ENCODE results near the gene ENOPH1.

DNA sequence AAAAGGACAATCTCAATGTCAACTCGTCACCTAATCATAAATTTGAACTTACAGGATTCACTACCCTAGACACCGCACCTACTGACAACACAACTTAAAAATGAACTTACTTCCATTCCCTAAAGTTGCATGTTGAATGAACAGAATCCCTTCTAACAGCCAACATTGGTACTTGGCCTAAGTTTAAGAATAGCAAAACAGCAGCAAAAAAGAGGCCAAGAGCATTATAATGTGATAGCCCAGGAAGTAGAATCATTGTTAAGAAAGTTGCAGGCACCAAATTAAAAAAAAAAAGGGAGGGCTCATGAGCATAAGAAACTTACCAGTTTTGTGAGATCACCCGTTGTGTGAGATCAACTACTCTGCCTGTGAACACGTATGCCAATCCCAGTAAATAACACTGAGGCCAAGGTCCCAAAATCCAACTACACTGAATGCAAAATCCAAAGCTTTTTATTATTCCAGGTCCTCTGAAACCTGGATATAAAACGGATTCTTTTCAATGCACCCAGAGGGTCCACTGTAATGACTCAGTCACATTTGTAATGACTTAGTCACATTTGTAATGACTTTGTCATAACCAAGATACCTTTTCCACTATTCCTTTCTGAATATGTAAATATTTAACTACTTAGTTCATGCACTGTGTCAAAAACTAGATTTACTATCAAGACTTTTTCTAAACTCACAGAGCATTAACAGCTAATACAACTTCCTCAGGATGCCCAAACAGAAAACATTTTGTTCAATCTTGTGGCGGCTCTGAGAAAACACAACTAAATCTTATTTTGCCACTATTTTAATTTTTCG is 6.9 kb upstream of the ENOPH1 start:
- TF ChIP-seq, protein P1, sequence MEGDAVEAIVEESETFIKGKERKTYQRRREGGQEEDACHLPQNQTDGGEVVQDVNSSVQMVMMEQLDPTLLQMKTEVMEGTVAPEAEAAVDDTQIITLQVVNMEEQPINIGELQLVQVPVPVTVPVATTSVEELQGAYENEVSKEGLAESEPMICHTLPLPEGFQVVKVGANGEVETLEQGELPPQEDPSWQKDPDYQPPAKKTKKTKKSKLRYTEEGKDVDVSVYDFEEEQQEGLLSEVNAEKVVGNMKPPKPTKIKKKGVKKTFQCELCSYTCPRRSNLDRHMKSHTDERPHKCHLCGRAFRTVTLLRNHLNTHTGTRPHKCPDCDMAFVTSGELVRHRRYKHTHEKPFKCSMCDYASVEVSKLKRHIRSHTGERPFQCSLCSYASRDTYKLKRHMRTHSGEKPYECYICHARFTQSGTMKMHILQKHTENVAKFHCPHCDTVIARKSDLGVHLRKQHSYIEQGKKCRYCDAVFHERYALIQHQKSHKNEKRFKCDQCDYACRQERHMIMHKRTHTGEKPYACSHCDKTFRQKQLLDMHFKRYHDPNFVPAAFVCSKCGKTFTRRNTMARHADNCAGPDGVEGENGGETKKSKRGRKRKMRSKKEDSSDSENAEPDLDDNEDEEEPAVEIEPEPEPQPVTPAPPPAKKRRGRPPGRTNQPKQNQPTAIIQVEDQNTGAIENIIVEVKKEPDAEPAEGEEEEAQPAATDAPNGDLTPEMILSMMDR (conservative IDR thresholded peaks at IDR 0.05): no peak
- no peak for TF ChIP-seq ZFX (IDR thresholded peaks at IDR 0.05)

Measured in C4-2B (cell line).